ENCODE results near the gene CCN5.
"Not testable (repeated sequence)": the region's sequence is repeated elsewhere in the genome, so short reads cannot be mapped to it uniquely, and the experiment has no call there.

Gene CCN5

GRCh38 chr20:44695295-44695673 is 19.9 kb upstream of the CCN5 start:
- no peak for TF ChIP-seq CTCF (IDR thresholded peaks at IDR 0.05; ENCODE audit: borderline replicate concordance, control extremely low read depth, extremely low read depth, insufficient read depth, missing control alignments)
- in situ Hi-C loops (cut with MboI; ENCODE audit: low sequenced_read_pairs, unreplicated experiment) = no loop called here
- DNase-seq (ENCODE audit: low spot score) = no peak

GRCh38 chr20:44695674-44696300 is 19.4 kb upstream of the CCN5 start:
- TF ChIP-seq CTCF (IDR thresholded peaks at IDR 0.05; ENCODE audit: borderline replicate concordance, control extremely low read depth, extremely low read depth, insufficient read depth, missing control alignments) = no peak
- DNase-seq (ENCODE audit: low spot score) = no peak
- in situ Hi-C loops (cut with MboI; ENCODE audit: low sequenced_read_pairs, unreplicated experiment) = no loop called here

- in situ Hi-C loops (cut with MboI; ENCODE audit: low sequenced_read_pairs, unreplicated experiment) = no loop called here
- no peak for TF ChIP-seq CTCF (IDR thresholded peaks at IDR 0.05; ENCODE audit: borderline replicate concordance, control extremely low read depth, extremely low read depth, insufficient read depth, missing control alignments)
- no peak for DNase-seq (ENCODE audit: low spot score)
These were observed 18.9 kb upstream of the CCN5 start for GRCh38 chr20:44696315-44696714.

- in situ Hi-C loops (cut with MboI; ENCODE audit: low sequenced_read_pairs, unreplicated experiment); DNase-seq (ENCODE audit: low spot score): not testable (repeated sequence)
These were observed 18.1 kb upstream of the CCN5 start for GRCh38 chr20:44697041-44697440.

- in situ Hi-C loops (cut with MboI; ENCODE audit: low sequenced_read_pairs, unreplicated experiment) = no loop called here
- no peak for TF ChIP-seq CTCF (IDR thresholded peaks at IDR 0.05; ENCODE audit: borderline replicate concordance, control extremely low read depth, extremely low read depth, insufficient read depth, missing control alignments)
- no peak for DNase-seq (ENCODE audit: low spot score)
These were observed 16.8 kb upstream of the CCN5 start for GRCh38 chr20:44698351-44698750.

- DNase-seq (ENCODE audit: low spot score) = no peak
- no peak for TF ChIP-seq CTCF (IDR thresholded peaks at IDR 0.05; ENCODE audit: borderline replicate concordance, control extremely low read depth, extremely low read depth, insufficient read depth, missing control alignments)
- in situ Hi-C loops (cut with MboI; ENCODE audit: low sequenced_read_pairs, unreplicated experiment) = no loop called here
These were observed 14.9 kb upstream of the CCN5 start for GRCh38 chr20:44700306-44700705.

GRCh38 chr20:44701118-44701857 is 13.9 kb upstream of the CCN5 start:
- in situ Hi-C loops (cut with MboI; ENCODE audit: low sequenced_read_pairs, unreplicated experiment) = no loop called here
- DNase-seq (ENCODE audit: low spot score) = no peak
- TF ChIP-seq CTCF (IDR thresholded peaks at IDR 0.05; ENCODE audit: borderline replicate concordance, control extremely low read depth, extremely low read depth, insufficient read depth, missing control alignments) = no peak

Data from GM13976 (cell line).